ENCODE data around the gene IQGAP3.
"Not testable (repeated sequence)": the region's sequence is repeated elsewhere in the genome, so short reads cannot be mapped to it uniquely, and the experiment has no call there.

IQGAP3 gene

DNA sequence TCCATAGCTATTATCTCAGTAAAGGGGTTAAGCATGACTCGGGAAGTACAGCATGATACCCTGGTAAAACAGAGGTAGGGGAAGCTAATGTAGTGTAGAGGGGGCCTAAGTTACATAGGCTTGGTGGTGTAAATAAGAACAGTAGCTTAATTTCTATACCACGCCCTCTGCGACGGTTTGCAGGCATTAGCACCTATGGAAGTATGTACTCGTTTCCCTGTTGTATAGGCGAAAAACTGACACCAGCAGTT, 18.7 kb upstream of the IQGAP3 start:
- TF ChIP-seq, protein P1, sequence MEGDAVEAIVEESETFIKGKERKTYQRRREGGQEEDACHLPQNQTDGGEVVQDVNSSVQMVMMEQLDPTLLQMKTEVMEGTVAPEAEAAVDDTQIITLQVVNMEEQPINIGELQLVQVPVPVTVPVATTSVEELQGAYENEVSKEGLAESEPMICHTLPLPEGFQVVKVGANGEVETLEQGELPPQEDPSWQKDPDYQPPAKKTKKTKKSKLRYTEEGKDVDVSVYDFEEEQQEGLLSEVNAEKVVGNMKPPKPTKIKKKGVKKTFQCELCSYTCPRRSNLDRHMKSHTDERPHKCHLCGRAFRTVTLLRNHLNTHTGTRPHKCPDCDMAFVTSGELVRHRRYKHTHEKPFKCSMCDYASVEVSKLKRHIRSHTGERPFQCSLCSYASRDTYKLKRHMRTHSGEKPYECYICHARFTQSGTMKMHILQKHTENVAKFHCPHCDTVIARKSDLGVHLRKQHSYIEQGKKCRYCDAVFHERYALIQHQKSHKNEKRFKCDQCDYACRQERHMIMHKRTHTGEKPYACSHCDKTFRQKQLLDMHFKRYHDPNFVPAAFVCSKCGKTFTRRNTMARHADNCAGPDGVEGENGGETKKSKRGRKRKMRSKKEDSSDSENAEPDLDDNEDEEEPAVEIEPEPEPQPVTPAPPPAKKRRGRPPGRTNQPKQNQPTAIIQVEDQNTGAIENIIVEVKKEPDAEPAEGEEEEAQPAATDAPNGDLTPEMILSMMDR (IDR thresholded peaks at IDR 0.05; ENCODE audit: low read depth, low read length, missing control alignments) = no peak
- no peak for DNase-seq (ENCODE audit: extremely low read depth, low read depth)

DNA sequence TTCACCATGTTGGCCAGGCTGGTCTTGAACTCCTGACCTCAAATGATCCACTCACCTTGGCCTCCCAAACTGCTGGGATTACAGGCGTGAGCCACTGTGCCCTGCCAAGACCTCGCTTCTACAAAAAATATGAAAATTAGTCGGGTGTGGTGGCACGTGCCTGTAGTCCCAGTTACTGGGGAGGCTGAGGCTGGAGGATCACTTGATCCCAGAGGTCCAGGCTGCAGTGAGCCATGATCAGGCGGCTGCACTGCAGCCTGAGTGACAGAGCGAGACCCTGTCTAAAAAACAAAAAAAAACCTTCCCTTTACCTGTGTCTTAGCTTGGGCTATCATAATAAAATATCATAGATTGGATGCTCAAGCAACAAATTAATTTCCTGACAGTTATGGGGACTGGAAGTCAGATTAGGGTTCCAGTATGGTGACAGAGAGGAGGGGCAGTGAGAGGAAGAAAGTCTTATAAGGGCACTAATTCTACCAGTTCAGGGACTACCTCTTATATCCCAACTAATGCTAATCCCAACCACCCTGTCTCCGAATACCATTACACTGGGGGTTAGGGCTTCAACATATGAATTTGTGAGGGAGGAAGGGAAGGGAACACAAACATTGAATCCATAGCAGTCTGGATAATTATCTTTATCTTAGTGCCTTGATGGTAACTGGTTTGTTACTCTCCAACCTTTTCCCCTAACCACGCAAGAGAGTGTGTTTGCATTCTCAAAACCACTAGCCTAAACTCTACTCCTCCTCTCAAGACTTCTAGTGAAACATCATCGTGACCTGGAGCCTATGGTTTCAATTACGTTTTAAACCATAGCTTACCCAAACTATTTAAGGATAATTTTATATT, 18.2 kb upstream of the IQGAP3 start:
- DNase-seq (ENCODE audit: extremely low read depth, low read depth) = no peak
- H3K4me3 ChIP-seq (replicated peaks; ENCODE audit: low read depth, low read length) = peak overlapping the region; percentile 81
- TF ChIP-seq, protein P1 (IDR thresholded peaks at IDR 0.05; ENCODE audit: low read depth, low read length, missing control alignments) = no peak

More for the DNA sequence above, 18.7 kb upstream of the IQGAP3 start:
- peak overlapping the region; percentile 81 for H3K4me3 ChIP-seq (replicated peaks; ENCODE audit: low read depth, low read length)

DNA sequence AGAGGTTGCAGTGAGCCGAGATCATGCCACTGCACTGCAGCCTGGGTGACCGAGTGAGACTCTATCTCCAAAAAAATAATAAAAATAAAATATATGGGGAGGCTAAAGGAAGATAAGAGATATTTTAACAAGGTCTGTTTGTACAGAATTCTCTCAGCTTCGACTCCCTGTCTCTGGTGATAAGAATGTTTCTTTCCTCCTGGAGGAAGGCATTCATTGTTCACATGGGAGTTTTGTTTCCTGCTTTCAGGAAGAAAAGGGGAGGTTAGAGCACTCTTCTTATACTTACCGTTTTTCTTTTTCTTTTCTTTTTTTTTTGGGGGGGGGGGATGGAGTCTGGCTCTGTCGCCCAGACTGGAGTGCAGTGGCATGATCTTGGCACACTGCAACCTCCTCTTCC, 17.2 kb upstream of the IQGAP3 start:
- no peak for DNase-seq (ENCODE audit: extremely low read depth, low read depth)
- TF ChIP-seq, protein P1 (IDR thresholded peaks at IDR 0.05; ENCODE audit: low read depth, low read length, missing control alignments) = no peak
- no peak overlapping the region for H3K4me3 ChIP-seq (replicated peaks; ENCODE audit: low read depth, low read length)

DNA sequence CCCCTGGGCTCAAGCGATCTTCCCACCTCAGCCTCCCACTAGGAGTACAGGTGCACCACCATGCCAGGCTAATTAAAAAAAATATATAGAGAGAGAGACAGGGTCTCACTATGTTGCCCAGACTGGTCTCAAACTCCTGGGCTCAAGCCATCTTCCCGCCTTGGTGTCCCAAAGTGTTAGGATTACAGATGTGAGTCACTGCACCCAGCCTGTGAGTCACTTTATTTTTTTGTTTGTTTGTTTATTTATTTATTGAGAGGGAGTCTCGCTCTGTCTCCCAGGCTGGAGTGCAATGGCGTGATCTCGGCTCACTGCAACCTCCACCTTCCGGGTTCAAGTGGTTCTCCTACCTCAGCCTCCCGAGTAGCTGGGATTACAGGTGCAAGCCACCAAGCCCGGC, 15.6 kb upstream of the IQGAP3 start:
- DNase-seq (ENCODE audit: extremely low read depth, low read depth); H3K4me3 ChIP-seq (replicated peaks; ENCODE audit: low read depth, low read length): not testable (repeated sequence)

DNA sequence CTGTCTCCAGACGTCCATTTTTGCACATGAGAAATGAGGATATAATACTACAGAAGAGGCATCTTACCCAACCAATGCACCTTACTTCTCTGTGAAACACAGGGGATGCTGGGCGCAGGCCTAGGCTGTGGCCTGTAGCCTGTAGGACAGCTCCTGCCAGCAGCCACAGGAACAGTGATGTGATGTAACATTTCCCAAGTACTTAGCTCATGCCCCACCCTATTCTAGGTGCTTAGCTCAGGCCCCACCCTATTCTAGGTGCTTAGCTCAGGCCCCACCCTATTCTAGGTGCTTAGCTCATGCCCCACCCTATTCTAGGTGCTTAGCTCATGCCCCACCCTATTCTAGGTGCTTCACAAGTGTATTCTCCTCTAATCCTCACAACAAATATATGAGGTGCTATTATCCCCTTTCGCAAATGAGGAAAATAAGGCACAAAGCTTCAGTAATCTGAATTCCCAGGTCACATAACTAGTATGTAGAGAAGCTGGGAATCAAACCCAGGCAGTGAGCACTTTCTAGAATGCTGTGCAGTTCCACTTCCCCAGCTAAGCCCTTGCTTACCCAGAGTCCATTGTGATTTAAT, 14.6 kb upstream of the IQGAP3 start:
- TF ChIP-seq, protein P1 (IDR thresholded peaks at IDR 0.05; ENCODE audit: low read depth, low read length, missing control alignments) = no peak
- no peak overlapping the region for H3K4me3 ChIP-seq (replicated peaks; ENCODE audit: low read depth, low read length)
- no peak for DNase-seq (ENCODE audit: extremely low read depth, low read depth)

DNA sequence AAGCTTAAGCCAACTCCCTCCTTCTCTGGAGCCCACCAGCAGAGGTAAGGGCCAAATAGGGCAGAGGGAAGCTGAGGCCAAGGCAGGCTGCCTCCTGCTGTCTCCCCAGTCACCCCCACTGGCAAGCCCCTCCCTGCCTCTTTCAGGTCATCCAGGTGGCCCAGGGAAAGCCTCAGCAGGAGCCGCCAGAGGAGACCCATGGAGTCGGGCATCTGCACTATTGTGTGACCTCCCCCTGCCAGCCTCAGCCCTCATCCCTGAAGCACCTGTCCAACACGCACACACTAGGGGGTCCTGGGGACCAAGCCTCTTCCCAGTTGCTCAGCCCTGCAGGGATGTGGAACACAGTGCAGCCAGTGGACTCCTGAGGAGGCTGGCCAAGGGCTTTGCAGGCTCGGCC, 14.0 kb upstream of the IQGAP3 start:
- no peak overlapping the region for H3K4me3 ChIP-seq (replicated peaks; ENCODE audit: low read depth, low read length)
- TF ChIP-seq, protein P1 (IDR thresholded peaks at IDR 0.05; ENCODE audit: low read depth, low read length, missing control alignments) = no peak
- DNase-seq (ENCODE audit: extremely low read depth, low read depth) = no peak

DNA sequence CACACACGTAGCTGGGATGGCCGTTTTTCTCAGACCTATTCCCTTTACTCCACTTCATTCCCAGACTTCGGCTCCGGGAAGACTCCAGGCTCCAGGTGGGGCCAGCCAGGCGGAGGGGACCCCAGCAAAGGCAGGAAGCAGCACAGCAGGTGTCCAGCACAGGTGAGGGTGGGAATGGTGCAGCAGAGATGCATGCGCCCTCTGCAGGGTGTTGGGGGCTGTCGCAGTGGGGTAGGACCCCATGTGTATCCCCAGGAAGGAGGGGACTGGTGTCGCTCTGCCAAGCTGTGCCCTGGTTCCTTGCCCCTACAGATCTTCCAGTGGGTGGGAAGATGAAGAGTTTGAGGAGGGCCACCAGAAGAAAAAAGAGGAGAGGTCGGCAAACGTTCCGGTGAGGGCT, 12.4 kb upstream of the IQGAP3 start:
- DNase-seq (ENCODE audit: extremely low read depth, low read depth) = no peak
- no peak overlapping the region for H3K4me3 ChIP-seq (replicated peaks; ENCODE audit: low read depth, low read length)
- TF ChIP-seq, protein P1 (IDR thresholded peaks at IDR 0.05; ENCODE audit: low read depth, low read length, missing control alignments) = peak; percentile 49
